IPS DF 6.9 (cell line): ENCODE measurements around the gene GBA2.

Source experiments
- DNase-seq: peaks from one replicate; pipeline ENCODE4 v3.0.0-alpha.2; 2013; ENCODE audit warnings: low read depth, low spot score
- H3K27ac ChIP-seq: one replicate; pipeline ENCODE4 v1.5.1; 2013; ENCODE audit warnings: low read length, control low read depth
- H3K27me3 ChIP-seq: 2 replicates; pipeline ENCODE4 v1.6.1; 2013; ENCODE audit warnings: mild to moderate bottlenecking, low read length; ENCODE audit not compliant: control insufficient read depth, insufficient read depth
- H3K36me3 ChIP-seq: 2 replicates; pipeline ENCODE4 v1.6.1; 2013; ENCODE audit warnings: low read length; ENCODE audit not compliant: control insufficient read depth, insufficient read depth
- H3K4me1 ChIP-seq: 2 replicates; pipeline ENCODE4 v1.6.1; 2013; ENCODE audit warnings: low read length; ENCODE audit not compliant: control insufficient read depth, insufficient read depth
- H3K4me3 ChIP-seq: 2 replicates; pipeline ENCODE4 v1.5.1; 2013; ENCODE audit warnings: mild to moderate bottlenecking, low read length
- H3K9me3 ChIP-seq: 2 replicates; pipeline ENCODE4 v1.6.1; 2013; ENCODE audit warnings: low read length, inconsistent platforms; ENCODE audit not compliant: control insufficient read depth, insufficient read depth
- WGBS: extraction: QIAGEN DNeasy Blood & Tissue Kit; methylation state at CpG from one replicate; pipeline ENCODE4 v1.1.7; 2013; ENCODE audit warnings: mixed read lengths, missing lambda C conversion rate; ENCODE audit not compliant: insufficient read length, insufficient coverage; 5-methylcytosine and 5-hydroxymethylcytosine counted together

The GBA2 gene

GRCh38 chr9:35748858-35749514 is at the start of gene GBA2, which contains the start of gene RGP1:
Gene GBA2, minus strand, starts transcription at chr9:35749228. Its CDS starts 524 bp downstream, at chr9:35748704.
Gene RGP1, plus strand, starts transcription at chr9:35749287. Its CDS starts 469 bp downstream, at chr9:35749756.
- H3K9me3 ChIP-seq: no peaks in the 10 kb centered on the region
- peaks cover 11% of the 10 kb centered on the region for H3K36me3 ChIP-seq
- no peak for DNase-seq
- H3K27me3 ChIP-seq: no peaks in the 10 kb centered on the region
- WGBS: no CpG with 5 or more reads among the region's 69 CpGs
- H3K27ac ChIP-seq: no peak within 1 kb of the TSS
- peak within 1 kb of the TSS; percentile 94 for H3K4me3 ChIP-seq
- H3K4me1 ChIP-seq: no peaks in the 10 kb centered on the region; the same call in 1 of the 2 replicates

GRCh38 chr9:35797311-35798109 is 48.5 kb upstream of the GBA2 start:
- DNase-seq: no peak
- Histone ChIP-seq H3K4me1 (no peaks in the 10 kb centered on the region), H3K27ac (no peak overlapping the region), H3K27me3 (no peaks in the 10 kb centered on the region), H3K9me3 (no peaks in the 10 kb centered on the region), H3K4me3 (no peak overlapping the region), H3K36me3 (peaks cover 6% of the 10 kb centered on the region; the same call in 1 of the 2 replicates)
- WGBS: no CpG with 5 or more reads among the region's 6 CpGs

GRCh38 chr9:35795695-35796094 is 46.7 kb upstream of the GBA2 start:
- Histone ChIP-seq H3K4me1 (peaks cover 4% of the 10 kb centered on the region), H3K4me3 (no peak overlapping the region), H3K36me3 (0 out of 2 replicates have a peak, but pooled peaks cover under 1% of the 10 kb centered on the region), H3K27ac (no peak overlapping the region), H3K9me3 (no peaks in the 10 kb centered on the region), H3K27me3 (no peaks in the 10 kb centered on the region)
- no peak for DNase-seq

- no peak overlapping the region for H3K4me3 ChIP-seq
- peaks cover 5% of the 10 kb centered on the region for H3K4me1 ChIP-seq
- no peaks in the 10 kb centered on the region for H3K36me3 ChIP-seq
- no peaks in the 10 kb centered on the region for H3K9me3 ChIP-seq
- DNase-seq: no peak
- H3K27me3 ChIP-seq: no peaks in the 10 kb centered on the region
- no peak overlapping the region for H3K27ac ChIP-seq
- WGBS: no CpG with 5 or more reads among the region's 2 CpGs
Observed at GRCh38 chr9:35793461-35793860, 44.4 kb upstream of the GBA2 start.

- WGBS: no CpG with 5 or more reads among the region's 14 CpGs
- DNase-seq: no peak
- Histone ChIP-seq H3K27ac (no peak overlapping the region), H3K27me3 (no peaks in the 10 kb centered on the region), H3K9me3 (no peaks in the 10 kb centered on the region), H3K36me3 (no peaks in the 10 kb centered on the region), H3K4me1 (peaks cover 5% of the 10 kb centered on the region), H3K4me3 (no peak overlapping the region)
Observed at GRCh38 chr9:35792826-35793225, 43.8 kb upstream of the GBA2 start.

GRCh38 chr9:35792024-35792813 is 43.2 kb upstream of the GBA2 start:
- no peak for DNase-seq
- Histone ChIP-seq H3K4me1 (peaks cover 5% of the 10 kb centered on the region), H3K27me3 (no peaks in the 10 kb centered on the region), H3K27ac (no peak overlapping the region), H3K9me3 (no peaks in the 10 kb centered on the region), H3K36me3 (no peaks in the 10 kb centered on the region), H3K4me3 (peak overlapping the region; percentile 42; the same call in 1 of the 2 replicates)
- no CpG with 5 or more reads among the region's 34 CpGs for WGBS

- H3K4me3 ChIP-seq: peak within 1 kb of the TSS; percentile 42; the same call in 1 of the 2 replicates
- DNase-seq: no peak
- no peaks in the 10 kb centered on the region for H3K27me3 ChIP-seq
- peaks cover 5% of the 10 kb centered on the region for H3K4me1 ChIP-seq
- H3K36me3 ChIP-seq: no peaks in the 10 kb centered on the region
- no peaks in the 10 kb centered on the region for H3K9me3 ChIP-seq
- H3K27ac ChIP-seq: no peak within 1 kb of the TSS
- no CpG with 5 or more reads among the region's 64 CpGs for WGBS
Observed at GRCh38 chr9:35791297-35791921, 42.4 kb upstream of the GBA2 start, which contains the start of gene NPR2. Gene NPR2, plus strand, starts transcription at chr9:35791591. Its CDS starts 818 bp downstream, at chr9:35792409.

- no CpG with 5 or more reads among the region's 37 CpGs for WGBS
- Histone ChIP-seq H3K4me1 (peaks cover 5% of the 10 kb centered on the region), H3K4me3 (peak overlapping the region; percentile 42; the same call in 1 of the 2 replicates), H3K27ac (no peak overlapping the region), H3K36me3 (no peaks in the 10 kb centered on the region), H3K27me3 (no peaks in the 10 kb centered on the region), H3K9me3 (no peaks in the 10 kb centered on the region)
- DNase-seq: peak; percentile 78
Observed at GRCh38 chr9:35790385-35791296, 41.6 kb upstream of the GBA2 start.

GRCh38 chr9:35790025-35790384 is 41.0 kb upstream of the GBA2 start:
- no peaks in the 10 kb centered on the region for H3K9me3 ChIP-seq
- no peak overlapping the region for H3K4me3 ChIP-seq
- peaks cover 5% of the 10 kb centered on the region for H3K4me1 ChIP-seq
- no CpG with 5 or more reads among the region's 4 CpGs for WGBS
- no peaks in the 10 kb centered on the region for H3K36me3 ChIP-seq
- H3K27me3 ChIP-seq: no peaks in the 10 kb centered on the region
- H3K27ac ChIP-seq: no peak overlapping the region
- no peak for DNase-seq
